Coronary artery (tissue), 2 donors: ENCODE results near the gene HCN4.

Experiments used
- DNase-seq: peaks from one replicate; pipeline ENCODE4 v3.0.0-alpha.2; 2017; ENCODE audit warnings: low spot score
- H3K27ac ChIP-seq, 2 donors: fragments of 200-600 bp; sonication (generic); one replicate each; pipeline ENCODE4 v1.5.1; 2016 to 2019
- H3K4me3 ChIP-seq: fragments of 200-600 bp; sonication (generic); 2 replicates; pipeline ENCODE4 v1.5.1; 2016; ENCODE audit warnings: mild to moderate bottlenecking, moderate library complexity
- CTCF ChIP-seq: fragments of 200-600 bp; sonication (generic); IDR thresholded peaks from one replicate; pipeline ENCODE4 v1.5.1; 2019; ENCODE audit warnings: antibody characterized with exemption

The HCN4 gene

GRCh38 chr15:73328149-73328820 is 40.5 kb downstream of the HCN4 start:
- Histone ChIP-seq H3K4me3 (no peak overlapping the region), H3K27ac (no peak overlapping the region)
- no peak for TF ChIP-seq CTCF
- DNase-seq: no peak

GRCh38 chr15:73326157-73326556 is 42.6 kb downstream of the HCN4 start:
- Histone ChIP-seq H3K4me3 (no peak overlapping the region), H3K27ac (no peak overlapping the region)
- no peak for DNase-seq
- no peak for TF ChIP-seq CTCF

GRCh38 chr15:73325191-73325861 is 43.4 kb downstream of the HCN4 start:
- no peak overlapping the region for H3K27ac ChIP-seq
- TF ChIP-seq CTCF: no peak
- no peak for DNase-seq

GRCh38 chr15:73324496-73325170 is 44.1 kb downstream of the HCN4 start:
- no peak for TF ChIP-seq CTCF
- no peak for DNase-seq
- H3K4me3 ChIP-seq: no peak overlapping the region
- H3K27ac ChIP-seq: no peak overlapping the region

More at GRCh38 chr15:73325191-73325861, 43.4 kb downstream of the HCN4 start:
- H3K4me3 ChIP-seq: no peak overlapping the region

GRCh38 chr15:73323956-73324355 is 44.8 kb downstream of the HCN4 start:
- no peak overlapping the region for H3K27ac ChIP-seq
- DNase-seq: no peak
- H3K4me3 ChIP-seq: no peak overlapping the region
- no peak for TF ChIP-seq CTCF

GRCh38 chr15:73323374-73323955 is 45.3 kb downstream of the HCN4 start:
- Histone ChIP-seq H3K4me3 (no peak overlapping the region), H3K27ac (no peak overlapping the region)
- no peak for TF ChIP-seq CTCF
- no peak for DNase-seq
